ENCODE measurements around the gene KIF5B.

KIF5B gene

GRCh38 chr10:31961277-31962074, 94.7 kb downstream of the KIF5B start:
- DNase-seq (ENCODE audit: low read depth in 2 of 2) = no peak

- DNase-seq (ENCODE audit: low read depth in 2 of 2) = no peak
Observed at GRCh38 chr10:31959461-31960173, 96.6 kb downstream of the KIF5B start.

Measured in activated CD4-positive, alpha-beta T cell treated with anti-CD3 and anti-CD28 coated beads for 24 hours (primary cell).